Activated CD8-positive, alpha-beta memory T cell treated with anti-CD3 and anti-CD28 coated beads, Interleukin-2, amount 50 U/mL, for 24 hours (primary cell): ENCODE measurements around the gene AOX1.
"Not testable (repeated sequence)": the region's sequence is repeated elsewhere in the genome, so short reads cannot be mapped to it uniquely, and the experiment has no call there.

Experiments used
- DNase-seq: peaks from one replicate; pipeline ENCODE4 v3.0.0-alpha.2; 2020; ENCODE audit errors: extremely low read depth

AOX1 gene

DNA sequence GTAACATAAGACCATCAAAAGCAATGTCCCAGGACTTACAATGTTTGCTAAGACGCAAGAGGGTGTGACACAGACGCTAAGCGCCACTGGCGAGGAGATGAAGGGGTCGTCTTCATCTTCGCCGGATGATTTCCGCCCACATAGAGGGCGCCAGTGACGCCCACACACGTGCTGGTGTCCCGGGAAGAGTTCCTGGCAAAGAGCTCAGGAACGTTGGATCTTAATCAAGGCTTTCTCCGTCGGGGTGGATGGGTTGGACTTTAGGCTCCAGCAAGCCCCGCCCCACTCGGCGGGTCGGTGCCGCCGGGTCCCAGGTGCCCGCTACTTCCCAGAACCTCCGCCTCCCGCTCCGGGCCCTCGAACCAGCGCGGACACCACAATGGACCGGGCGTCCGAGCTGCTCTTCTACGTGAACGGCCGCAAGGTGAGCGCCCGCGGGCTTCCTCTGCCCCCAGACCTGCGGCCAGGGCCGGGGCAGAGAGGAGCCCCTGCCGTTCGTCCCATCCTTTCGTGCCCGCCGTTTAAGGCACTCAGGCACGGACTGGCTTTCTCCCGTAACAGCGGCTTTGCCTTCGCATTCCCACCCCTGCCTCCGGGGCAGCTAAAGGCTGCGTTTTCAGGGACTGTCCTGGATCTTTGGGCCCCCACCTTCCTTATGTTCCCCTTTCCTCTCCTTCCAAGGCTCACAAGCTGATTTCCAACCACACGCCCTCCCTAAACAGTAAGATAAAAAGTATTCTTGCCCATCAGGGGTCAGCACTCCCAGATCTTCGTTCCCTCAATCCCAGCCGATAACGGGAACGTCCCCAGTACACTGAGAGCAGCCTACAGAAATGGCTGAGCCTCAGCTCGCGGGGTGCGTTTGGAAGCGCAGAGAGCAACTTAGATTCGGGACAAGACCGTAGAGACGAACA lies at the start of gene AOX1:
AOX1 (plus strand) TSS at position 285 of the 914 bp plus-strand sequence; CDS start at position 380, 95 bp downstream.
- no peak for DNase-seq

DNA sequence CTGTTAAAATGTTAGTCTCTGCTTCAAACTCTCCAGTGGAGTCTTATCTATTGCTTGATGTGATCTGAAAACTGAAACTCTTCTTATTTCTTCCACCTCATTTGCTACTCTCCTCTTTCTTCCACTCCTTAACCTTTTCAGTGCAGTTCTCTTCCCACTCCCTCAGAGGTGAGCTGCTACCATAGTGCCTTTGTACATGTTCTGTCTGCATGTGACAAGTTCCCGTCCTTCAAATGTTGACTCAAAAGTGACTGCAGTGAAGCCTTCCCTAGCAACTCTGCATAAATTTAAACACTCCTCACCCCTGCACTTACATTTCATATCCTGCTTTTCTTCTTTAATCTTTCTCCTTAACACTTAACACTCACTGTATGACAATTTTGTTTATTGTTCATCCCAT lies 47.7 kb upstream of the AOX1 start:
- no peak for DNase-seq

DNA sequence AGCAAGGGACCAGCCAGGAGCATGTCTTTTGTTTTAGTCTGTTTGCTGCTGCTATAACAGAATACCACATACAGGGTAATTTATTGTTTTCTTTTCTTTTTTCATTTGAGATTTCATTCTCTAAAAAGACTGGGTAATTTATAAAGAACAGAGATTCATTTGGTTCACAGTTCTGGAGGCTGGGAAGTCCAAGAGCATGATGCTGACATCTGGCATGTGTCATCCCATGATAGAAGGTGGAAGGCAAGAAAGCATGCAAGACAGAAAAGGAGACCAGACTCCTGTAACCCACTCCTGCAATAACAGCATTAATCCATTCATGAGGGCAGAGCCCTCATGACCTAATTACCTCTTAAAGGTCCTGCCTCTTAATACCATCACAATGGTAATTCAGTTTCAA lies 45.0 kb upstream of the AOX1 start:
- DNase-seq = no peak

DNA sequence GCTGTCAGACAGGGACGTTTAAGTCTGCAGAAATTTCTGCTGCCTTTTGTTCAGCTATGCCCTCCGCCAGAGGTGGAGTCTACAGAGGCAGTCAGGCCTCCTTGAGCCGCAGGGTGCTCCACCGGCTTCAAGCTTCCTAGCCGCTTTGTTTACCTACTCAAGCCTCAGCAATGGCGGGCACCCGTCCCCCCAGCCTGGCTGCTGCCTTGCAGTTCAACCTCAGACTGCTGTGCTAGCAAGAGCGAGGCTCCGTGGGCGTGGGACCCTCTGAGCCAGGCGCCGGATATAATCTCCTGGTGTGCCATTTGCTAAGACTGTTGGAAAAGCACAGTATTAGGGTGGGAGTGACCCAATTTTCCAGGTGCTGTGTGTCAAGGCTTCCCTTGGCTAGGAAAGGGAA lies 19.2 kb upstream of the AOX1 start:
- DNase-seq = not testable (repeated sequence)

DNA sequence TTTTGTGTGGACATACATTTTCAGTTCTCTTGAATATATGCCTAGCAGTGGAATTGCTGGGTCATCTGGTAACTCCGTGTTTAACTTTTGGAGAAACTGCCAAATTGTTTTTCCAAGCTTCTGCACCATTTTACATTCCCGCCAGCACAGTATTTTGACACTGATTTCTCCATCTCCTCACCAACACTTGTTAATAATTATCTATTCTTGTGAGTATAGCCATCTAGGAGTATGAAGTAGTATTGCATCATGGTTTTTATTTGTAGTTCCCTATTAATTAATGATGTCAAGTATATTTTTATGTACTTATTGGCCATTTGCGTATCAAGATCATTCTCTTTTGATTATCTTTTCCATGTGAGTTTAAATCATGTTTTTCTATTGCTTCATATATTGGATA lies 17.9 kb upstream of the AOX1 start:
- no peak for DNase-seq

DNA sequence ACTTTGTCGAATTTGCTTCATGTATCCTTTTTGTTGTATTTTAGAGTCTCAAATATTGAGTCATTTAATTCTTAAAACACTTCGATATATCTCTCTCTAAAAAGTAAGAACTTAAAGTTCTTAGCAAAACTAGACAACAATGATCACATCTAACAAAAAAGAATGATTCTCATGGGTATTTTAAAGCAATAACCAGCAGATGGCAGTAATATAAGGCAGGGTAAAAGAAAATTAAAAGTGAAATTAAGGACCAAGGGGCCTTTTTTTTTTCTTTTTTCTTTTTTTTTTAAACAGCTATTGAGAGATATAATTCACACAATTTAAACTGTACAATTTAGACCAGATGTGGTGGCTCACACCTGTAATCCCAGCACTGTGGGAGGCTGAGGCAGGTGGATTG lies 9.9 kb upstream of the AOX1 start:
- no peak for DNase-seq

DNA sequence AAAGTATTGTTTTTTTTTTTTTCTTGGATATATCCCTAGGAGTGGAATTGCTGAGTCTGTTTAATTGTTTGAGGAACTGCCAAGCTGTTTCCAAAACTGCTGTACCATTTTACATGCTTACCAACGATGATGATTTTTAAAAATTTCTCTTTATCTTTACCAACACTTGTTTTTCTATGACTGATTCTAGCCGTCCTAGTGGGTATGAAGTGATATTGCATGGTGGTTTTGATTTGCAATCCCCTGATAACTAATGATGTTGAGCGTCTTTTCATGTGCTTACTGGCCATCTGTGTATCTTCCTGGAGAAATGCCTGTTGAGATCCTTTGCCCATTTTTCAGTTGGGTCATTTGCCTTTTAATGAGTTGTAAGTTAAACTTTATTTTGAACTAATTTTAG lies 8.8 kb upstream of the AOX1 start:
- DNase-seq = no peak

DNA sequence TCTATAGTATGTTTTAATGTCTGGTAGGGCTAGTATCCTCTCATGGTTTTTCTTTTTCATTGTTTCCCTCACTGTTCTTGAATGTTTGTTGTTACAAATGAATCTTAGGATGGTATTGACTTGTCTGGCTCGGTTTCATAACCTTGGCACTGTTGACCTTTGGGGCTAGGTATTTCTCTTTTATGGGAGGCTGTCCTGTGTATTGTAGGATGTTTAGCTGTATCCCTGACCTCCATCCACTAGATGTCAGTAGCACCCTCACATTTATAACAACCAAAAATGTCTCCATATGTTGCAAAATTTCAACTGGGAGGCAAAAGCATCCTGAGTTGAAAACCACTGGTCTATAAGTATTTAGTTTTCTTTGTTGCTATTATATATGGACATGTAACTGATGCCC lies 7.0 kb upstream of the AOX1 start:
- DNase-seq = no peak

DNA sequence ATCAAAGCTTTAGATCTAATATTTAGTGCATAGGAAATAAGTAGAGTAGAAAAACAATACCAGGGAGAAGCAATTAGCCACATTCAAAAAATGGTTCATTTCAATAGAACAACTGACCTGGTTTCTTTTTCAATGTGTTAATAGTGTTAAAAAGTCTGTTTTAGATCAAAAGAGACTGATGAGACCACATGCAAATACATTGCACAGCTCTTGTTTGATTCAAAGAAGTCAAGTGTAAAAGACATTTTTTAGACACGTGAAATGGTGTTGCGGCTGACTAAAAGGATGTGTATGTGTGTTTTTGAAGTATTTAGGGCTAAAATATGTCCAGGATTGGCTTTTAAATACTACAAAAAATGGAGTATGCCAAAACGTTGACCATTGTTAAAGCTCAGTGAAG lies 1.2 kb upstream of the AOX1 start:
- no peak for DNase-seq

DNA sequence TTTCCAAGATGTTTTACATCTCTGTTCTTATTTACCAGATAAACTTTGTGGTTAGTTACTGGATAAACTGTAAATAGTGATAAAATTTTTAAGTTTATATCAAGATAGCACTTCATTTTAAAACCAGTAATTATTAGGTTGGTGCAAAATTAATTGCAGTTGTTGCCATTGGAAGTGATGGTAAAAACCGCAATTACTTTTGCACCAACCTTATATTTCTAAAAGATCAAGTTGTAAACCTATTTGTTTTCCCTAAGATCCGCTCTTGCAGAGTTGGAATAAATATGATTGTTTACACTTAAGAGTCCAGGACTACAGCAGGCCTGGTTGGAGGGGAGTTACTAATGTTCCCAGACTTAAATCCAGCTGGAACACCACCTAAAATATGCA lies 479 bp upstream of the AOX1 start:
- DNase-seq = no peak

DNA sequence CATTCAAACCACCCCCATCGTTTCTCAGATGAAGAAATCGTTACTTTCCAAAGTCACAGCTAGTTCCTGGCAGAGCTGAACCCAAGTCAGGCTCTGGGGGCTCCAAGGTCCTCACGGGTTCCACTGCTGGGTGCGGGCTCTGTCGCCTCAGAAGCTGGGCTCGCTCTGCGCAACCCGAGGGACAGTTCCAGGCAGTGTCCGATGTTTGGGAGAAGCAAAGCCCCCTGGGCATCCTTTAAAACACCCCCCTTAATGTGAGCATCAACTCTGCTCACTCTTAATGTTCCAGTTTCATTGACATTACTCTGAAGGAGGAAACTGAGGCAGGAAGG lies 796 bp downstream of the AOX1 start:
- no peak for DNase-seq

DNA sequence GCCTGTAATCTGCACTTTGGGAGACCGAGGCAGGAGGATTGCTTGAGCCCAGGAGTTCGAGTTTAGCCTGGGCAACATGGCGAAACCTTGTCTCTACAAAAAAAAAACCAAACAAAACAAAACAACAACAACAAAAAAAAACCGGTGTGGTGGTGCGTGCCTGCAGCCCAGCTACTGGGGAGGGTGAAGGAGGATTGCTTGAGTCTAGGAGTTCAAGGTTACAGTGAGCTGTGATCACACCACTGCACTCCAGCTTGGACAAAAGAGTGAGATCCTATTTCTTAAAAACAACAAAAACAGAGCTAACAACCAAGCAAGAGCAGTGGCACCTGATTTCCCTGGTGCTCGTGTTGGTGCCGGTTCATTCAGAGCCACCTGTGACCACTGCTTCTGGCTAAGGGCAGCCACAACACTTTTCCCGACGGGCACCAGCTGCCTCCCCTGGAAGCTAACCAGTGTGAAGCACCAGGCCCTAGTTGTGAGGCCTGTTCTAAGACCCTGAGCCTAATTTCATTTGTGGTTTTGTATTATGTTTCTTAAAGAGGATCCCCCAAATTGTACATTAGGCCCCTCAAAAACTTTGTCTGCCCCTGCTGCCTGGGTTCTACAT lies 1.3 kb downstream of the AOX1 start:
- no peak for DNase-seq

DNA sequence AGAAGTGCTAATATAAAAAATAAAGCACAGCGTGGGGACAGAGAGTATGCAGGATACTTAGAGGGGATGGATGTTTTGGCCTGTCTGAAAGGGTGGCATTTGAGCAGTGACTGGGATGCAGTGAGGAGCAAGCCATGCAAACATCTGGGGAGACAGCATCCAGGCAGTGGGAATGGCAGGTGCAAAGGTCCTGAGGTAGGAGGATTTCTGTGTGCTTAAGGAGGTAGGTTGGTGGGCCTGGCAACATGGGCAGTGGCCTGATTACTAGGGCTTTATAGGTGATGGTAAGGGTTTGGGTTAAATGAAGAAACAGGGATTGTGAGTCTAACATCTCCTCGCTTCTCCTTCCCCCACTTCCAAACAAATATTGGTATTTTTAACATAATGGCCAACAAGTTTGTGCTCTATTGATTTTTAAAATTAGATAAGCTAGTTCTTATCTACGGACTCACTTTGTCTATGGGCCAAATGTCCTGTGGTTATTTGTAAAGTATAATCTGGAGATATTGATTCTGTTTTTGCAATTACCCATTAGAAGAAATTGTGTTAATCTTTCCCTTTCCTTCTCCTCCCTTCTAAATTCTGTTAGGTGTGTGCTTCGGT lies 2.4 kb downstream of the AOX1 start:
- DNase-seq = no peak

DNA sequence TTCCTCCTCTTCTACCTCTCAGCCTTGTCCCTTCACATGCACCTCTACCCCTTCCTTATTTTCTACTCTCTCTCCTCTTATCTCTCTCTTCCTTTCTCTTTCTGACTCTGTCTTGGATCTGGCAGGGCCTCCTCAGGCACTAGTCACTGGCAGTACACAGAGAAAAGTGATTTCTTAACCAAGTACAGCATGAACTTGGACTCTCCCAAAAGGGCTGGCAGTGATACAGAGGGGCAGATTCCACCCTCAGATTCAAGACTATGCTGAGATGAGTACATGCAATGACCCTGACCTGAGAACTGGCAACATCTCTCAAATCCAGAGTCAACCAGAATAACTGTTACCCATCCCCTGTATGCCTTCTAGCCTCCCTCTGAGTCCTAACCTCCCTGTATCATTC lies 4.3 kb downstream of the AOX1 start:
- DNase-seq = no peak

DNA sequence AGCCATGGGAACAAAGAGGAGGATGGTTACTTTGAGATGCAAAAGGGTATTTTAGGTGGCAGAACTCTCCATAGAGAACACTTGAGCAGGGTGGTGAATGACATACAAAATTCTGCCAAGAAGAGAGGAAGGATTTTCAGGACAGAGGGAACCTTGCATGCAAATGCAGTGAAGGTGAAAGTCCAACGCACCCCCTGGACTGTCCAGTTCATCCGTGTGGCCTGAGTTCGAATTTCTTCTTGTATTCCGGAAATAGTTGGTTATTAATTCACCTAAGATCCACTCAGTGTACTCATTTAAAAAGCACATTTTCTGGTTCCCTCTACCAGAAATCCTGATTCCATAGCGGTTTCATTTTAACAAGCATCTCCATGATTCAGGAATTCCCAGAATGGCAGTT lies 5.5 kb downstream of the AOX1 start:
- DNase-seq = no peak

DNA sequence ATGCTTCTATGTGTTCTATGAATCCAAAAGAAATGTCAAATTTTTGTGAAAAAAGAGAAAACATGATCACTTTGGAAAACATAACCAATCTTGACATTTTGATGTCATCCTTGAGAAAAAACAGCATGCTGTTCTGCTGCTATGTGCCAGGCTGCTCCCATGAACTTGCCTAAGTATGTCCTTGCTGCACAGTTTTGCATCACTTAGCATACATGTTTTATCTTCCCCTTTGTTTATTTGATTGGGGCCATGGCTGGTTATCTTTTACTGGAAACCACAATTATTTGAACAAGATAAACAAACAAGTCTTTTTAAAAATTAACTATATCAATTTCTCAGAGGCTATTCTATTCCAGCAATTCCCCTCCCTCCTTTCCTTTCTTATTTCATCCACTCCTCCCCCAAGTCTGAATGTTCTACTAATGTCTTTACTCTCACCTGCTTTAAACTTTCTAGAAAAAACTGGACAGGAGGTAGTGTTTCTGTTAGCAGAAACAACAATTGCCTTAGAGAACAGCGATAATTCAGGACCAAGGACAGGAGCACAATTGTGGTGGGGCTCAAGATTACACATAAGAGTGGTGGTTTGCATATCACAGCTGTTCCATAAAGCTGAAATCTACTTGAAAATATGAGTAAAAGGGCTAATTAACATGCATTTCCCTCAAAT lies 6.7 kb downstream of the AOX1 start:
- no peak for DNase-seq

DNA sequence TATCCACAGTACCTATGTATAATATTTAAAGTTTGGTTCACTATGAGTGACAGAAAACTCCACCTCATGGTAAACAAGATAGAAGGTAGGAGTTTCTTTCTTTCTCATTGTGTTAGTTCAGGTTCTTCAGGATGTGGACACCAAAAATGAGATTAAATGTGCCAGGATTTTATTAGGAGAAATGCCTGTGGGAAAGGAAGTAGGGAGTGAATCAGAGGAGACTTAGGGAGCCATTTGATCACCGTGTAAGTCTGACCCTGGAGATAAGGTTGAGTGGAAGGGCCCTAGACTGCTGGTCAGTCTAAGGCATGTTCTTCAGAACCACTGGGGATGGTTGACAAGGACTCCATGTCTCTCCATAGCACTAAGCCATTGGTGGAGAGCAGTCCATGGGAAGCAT lies 8.1 kb downstream of the AOX1 start:
- DNase-seq = no peak

DNA sequence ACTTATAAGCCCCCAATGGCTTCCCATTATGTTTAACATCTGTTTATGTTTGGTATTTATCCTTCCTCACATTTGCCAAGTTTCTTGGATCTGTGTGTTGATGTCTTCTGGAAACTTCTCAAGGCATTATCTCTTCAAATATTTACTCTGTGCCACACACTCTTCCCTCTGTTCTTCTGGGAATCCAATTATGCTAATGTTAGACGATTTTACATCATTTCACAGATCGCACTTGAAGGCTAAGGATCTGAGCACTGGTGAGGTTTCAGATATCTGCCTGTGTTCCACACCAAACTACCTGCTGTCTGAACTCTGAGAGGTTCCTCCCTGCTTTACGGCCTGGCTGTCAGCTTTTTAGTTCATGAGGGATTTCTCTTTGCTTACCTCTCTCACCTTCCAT lies 10.1 kb downstream of the AOX1 start:
- no peak for DNase-seq

DNA sequence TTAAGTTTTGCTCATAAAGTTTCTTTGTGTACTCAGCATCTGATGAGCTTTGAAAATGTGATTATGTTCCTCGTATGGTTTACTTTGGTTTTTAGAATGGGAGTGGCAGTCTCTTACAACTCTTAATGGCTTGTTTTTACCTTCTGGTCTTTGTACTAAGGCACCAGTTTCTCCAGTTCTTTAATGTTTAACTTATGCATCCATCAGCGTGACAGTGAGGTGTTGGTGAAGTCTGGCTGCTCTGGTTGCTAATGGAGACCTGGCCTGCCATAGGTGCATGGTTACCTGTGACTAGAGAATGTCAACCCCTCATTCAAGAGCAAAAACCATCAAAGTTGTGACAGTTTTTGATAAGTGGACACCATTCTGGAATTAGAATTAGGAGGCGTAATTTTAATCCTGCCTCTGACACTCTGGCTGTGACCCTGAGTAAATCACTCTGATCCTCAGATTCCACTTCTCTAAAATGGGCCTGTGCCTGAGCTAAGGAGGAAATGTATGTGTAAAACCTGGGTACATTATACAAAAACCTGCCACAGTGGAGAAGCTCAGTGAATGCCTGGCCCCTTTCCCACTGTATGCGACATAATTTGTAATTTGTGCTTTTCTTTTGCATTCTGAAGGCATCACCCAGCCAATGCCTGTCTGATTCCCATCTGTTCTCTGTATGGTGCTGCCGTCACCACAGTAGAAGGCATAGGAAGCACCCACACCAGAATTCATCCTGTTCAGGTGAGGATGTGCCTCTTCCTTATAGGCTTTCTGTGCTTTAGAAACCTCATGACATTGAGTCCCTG lies 11.2 kb downstream of the AOX1 start:
- no peak for DNase-seq

DNA sequence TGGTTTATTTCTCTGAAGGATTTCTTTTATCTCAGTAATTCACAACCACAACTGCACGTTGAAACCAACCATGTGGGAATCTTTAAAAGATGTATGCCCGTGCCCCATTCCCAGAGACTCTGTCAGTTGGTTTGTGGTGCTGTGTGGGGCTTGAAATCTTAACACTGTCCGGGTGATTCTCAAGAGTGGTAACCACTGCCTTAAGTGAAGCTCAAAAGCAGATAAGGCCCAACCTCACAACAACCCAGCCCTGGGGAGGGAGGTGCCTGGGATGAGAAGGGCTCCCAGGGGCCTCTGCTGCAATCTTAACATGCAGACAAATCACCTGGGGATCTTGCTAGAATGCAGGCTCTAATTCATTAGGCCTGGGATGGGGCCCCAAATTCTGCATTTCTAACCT lies 13.4 kb downstream of the AOX1 start:
- no peak for DNase-seq

DNA sequence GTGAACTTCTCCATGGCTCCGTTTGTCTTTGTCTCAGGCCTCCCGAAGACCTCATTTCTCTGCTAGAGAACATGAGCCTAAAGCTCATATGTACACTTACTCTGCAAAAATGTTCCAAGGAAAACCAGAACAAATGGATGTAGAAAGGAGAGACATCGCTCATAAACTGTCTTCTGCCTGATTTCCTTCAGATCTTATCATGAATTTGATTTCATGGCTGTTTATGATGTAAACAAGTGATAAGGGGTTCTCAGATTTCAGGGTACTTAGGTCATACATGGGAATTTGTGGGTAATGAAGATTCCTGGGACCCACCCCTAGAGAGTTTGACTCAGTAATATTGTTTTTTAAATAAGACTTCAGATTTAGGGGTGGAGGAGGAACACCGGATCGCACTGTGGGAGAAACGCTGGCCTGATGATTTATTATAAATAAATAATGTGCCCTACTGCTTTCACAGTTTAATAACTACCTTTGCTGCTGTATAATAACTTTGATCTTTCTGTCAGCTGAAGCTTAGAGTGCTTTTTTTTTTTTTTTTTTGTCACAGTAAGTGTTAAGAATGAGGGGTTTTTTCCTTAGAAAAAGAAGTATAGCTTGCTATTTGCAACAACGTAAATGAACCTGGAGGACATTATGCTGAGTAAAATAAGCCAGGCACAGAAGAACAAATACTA lies 14.9 kb downstream of the AOX1 start:
- DNase-seq = no peak
